ENCODE data around the gene CCR2.

DNA sequence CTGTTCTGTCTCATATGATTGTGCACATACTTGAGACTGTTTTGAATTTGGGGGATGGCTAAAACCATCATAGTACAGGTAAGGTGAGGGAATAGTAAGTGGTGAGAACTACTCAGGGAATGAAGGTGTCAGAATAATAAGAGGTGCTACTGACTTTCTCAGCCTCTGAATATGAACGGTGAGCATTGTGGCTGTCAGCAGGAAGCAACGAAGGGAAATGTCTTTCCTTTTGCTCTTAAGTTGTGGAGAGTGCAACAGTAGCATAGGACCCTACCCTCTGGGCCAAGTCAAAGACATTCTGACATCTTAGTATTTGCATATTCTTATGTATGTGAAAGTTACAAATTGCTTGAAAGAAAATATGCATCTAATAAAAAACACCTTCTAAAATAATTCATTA, 21.9 kb downstream of the CCR2 start:
- TF ChIP-seq, protein P1, sequence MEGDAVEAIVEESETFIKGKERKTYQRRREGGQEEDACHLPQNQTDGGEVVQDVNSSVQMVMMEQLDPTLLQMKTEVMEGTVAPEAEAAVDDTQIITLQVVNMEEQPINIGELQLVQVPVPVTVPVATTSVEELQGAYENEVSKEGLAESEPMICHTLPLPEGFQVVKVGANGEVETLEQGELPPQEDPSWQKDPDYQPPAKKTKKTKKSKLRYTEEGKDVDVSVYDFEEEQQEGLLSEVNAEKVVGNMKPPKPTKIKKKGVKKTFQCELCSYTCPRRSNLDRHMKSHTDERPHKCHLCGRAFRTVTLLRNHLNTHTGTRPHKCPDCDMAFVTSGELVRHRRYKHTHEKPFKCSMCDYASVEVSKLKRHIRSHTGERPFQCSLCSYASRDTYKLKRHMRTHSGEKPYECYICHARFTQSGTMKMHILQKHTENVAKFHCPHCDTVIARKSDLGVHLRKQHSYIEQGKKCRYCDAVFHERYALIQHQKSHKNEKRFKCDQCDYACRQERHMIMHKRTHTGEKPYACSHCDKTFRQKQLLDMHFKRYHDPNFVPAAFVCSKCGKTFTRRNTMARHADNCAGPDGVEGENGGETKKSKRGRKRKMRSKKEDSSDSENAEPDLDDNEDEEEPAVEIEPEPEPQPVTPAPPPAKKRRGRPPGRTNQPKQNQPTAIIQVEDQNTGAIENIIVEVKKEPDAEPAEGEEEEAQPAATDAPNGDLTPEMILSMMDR (conservative IDR thresholded peaks at IDR 0.05; ENCODE audit: low read depth in 2 of 2) = no peak
- TF ChIP-seq POLR2AphosphoS5 (IDR thresholded peaks at IDR 0.05; ENCODE audit: low read depth) (no peak), EZH2 (IDR thresholded peaks at IDR 0.05; ENCODE audit: low read depth, unreplicated experiment) (no peak), EZH2phosphoT487 (IDR thresholded peaks at IDR 0.05; ENCODE audit: unreplicated experiment) (no peak), CREB1 (CRISPR knock-in tag; IDR thresholded peaks at IDR 0.05; ENCODE audit: low read depth) (no peak), NANOG (IDR thresholded peaks at IDR 0.05; ENCODE audit: borderline replicate concordance) (no peak), STAT1 (IDR thresholded peaks at IDR 0.05; ENCODE audit: unreplicated experiment) (no peak), ZNF114 (CRISPR knock-in tag; IDR thresholded peaks at IDR 0.05) (no peak), JUNB (IDR thresholded peaks at IDR 0.05; ENCODE audit: unreplicated experiment) (no peak)
- TF ChIP-seq, protein P2, sequence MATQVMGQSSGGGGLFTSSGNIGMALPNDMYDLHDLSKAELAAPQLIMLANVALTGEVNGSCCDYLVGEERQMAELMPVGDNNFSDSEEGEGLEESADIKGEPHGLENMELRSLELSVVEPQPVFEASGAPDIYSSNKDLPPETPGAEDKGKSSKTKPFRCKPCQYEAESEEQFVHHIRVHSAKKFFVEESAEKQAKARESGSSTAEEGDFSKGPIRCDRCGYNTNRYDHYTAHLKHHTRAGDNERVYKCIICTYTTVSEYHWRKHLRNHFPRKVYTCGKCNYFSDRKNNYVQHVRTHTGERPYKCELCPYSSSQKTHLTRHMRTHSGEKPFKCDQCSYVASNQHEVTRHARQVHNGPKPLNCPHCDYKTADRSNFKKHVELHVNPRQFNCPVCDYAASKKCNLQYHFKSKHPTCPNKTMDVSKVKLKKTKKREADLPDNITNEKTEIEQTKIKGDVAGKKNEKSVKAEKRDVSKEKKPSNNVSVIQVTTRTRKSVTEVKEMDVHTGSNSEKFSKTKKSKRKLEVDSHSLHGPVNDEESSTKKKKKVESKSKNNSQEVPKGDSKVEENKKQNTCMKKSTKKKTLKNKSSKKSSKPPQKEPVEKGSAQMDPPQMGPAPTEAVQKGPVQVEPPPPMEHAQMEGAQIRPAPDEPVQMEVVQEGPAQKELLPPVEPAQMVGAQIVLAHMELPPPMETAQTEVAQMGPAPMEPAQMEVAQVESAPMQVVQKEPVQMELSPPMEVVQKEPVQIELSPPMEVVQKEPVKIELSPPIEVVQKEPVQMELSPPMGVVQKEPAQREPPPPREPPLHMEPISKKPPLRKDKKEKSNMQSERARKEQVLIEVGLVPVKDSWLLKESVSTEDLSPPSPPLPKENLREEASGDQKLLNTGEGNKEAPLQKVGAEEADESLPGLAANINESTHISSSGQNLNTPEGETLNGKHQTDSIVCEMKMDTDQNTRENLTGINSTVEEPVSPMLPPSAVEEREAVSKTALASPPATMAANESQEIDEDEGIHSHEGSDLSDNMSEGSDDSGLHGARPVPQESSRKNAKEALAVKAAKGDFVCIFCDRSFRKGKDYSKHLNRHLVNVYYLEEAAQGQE (IDR thresholded peaks at IDR 0.05; ENCODE audit: unreplicated experiment) = no peak
- TF ChIP-seq, protein P3, sequence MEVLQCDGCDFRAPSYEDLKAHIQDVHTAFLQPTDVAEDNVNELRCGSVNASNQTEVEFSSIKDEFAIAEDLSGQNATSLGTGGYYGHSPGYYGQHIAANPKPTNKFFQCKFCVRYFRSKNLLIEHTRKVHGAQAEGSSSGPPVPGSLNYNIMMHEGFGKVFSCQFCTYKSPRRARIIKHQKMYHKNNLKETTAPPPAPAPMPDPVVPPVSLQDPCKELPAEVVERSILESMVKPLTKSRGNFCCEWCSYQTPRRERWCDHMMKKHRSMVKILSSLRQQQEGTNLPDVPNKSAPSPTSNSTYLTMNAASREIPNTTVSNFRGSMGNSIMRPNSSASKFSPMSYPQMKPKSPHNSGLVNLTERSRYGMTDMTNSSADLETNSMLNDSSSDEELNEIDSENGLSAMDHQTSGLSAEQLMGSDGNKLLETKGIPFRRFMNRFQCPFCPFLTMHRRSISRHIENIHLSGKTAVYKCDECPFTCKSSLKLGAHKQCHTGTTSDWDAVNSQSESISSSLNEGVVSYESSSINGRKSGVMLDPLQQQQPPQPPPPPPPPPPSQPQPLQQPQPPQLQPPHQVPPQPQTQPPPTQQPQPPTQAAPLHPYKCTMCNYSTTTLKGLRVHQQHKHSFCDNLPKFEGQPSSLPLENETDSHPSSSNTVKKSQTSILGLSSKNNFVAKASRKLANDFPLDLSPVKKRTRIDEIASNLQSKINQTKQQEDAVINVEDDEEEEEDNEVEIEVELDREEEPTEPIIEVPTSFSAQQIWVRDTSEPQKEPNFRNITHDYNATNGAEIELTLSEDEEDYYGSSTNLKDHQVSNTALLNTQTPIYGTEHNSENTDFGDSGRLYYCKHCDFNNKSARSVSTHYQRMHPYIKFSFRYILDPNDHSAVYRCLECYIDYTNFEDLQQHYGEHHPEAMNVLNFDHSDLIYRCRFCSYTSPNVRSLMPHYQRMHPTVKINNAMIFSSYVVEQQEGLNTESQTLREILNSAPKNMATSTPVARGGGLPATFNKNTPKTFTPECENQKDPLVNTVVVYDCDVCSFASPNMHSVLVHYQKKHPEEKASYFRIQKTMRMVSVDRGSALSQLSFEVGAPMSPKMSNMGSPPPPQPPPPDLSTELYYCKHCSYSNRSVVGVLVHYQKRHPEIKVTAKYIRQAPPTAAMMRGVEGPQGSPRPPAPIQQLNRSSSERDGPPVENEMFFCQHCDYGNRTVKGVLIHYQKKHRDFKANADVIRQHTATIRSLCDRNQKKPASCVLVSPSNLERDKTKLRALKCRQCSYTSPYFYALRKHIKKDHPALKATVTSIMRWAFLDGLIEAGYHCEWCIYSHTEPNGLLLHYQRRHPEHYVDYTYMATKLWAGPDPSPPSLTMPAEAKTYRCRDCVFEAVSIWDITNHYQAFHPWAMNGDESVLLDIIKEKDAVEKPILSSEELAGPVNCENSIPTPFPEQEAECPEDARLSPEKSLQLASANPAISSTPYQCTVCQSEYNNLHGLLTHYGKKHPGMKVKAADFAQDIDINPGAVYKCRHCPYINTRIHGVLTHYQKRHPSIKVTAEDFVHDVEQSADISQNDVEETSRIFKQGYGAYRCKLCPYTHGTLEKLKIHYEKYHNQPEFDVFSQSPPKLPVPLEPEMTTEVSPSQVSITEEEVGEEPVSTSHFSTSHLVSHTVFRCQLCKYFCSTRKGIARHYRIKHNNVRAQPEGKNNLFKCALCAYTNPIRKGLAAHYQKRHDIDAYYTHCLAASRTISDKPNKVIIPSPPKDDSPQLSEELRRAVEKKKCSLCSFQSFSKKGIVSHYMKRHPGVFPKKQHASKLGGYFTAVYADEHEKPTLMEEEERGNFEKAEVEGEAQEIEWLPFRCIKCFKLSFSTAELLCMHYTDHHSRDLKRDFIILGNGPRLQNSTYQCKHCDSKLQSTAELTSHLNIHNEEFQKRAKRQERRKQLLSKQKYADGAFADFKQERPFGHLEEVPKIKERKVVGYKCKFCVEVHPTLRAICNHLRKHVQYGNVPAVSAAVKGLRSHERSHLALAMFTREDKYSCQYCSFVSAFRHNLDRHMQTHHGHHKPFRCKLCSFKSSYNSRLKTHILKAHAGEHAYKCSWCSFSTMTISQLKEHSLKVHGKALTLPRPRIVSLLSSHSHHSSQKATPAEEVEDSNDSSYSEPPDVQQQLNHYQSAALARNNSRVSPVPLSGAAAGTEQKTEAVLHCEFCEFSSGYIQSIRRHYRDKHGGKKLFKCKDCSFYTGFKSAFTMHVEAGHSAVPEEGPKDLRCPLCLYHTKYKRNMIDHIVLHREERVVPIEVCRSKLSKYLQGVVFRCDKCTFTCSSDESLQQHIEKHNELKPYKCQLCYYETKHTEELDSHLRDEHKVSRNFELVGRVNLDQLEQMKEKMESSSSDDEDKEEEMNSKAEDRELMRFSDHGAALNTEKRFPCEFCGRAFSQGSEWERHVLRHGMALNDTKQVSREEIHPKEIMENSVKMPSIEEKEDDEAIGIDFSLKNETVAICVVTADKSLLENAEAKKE (CRISPR knock-in tag; IDR thresholded peaks at IDR 0.05) = no peak
- TF ChIP-seq, protein P4, sequence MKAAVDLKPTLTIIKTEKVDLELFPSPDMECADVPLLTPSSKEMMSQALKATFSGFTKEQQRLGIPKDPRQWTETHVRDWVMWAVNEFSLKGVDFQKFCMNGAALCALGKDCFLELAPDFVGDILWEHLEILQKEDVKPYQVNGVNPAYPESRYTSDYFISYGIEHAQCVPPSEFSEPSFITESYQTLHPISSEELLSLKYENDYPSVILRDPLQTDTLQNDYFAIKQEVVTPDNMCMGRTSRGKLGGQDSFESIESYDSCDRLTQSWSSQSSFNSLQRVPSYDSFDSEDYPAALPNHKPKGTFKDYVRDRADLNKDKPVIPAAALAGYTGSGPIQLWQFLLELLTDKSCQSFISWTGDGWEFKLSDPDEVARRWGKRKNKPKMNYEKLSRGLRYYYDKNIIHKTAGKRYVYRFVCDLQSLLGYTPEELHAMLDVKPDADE (IDR thresholded peaks at IDR 0.05) = no peak

Data from GM23338 (cell line).